ENCODE results near the gene ATM. TPM values are rescaled to one million over a fixed set of nuclear protein-coding genes. Genes with fewer than 3 reads are reported as not detected.

The ATM gene
- total RNA-seq, 1 donor from 2014 or later, result 51.2 TPM

- H3K27ac ChIP-seq (ENCODE audit: low read depth, low read length), result no peak overlapping the region
- Mint-ChIP-seq H3K27me3 (ENCODE audit: low read depth, unreplicated experiment) (no peaks in the 10 kb centered on the region), H3K9me3 (ENCODE audit: unreplicated experiment) (no peaks in the 10 kb centered on the region), H3K4me1 (ENCODE audit: low read depth, unreplicated experiment) (peaks cover 6% of the 10 kb centered on the region), H3K36me3 (ENCODE audit: low read depth, unreplicated experiment) (peaks cover 6% of the 10 kb centered on the region), H3K27ac (ENCODE audit: unreplicated experiment) (no peak overlapping the region), H3K4me3 (ENCODE audit: unreplicated experiment) (no peak overlapping the region)
- H3K9ac ChIP-seq (ENCODE audit: low read length), result no peak overlapping the region
- no peaks in the 10 kb centered on the region for H3K9me3 ChIP-seq (ENCODE audit: insufficient read depth, low read depth, low read length)
- peaks cover 3% of the 10 kb centered on the region for H3K4me1 ChIP-seq (ENCODE audit: insufficient read depth, low read length)
- peaks cover 11% of the 10 kb centered on the region for H3K36me3 ChIP-seq (ENCODE audit: insufficient read depth, low read length)
- no peaks in the 10 kb centered on the region for H4K20me1 ChIP-seq (ENCODE audit: insufficient read depth, low read length)
- H3K4me3 ChIP-seq (ENCODE audit: insufficient read depth, low read depth, low read length), result no peak overlapping the region
- TF ChIP-seq CTCF (IDR thresholded peaks at IDR 0.05; ENCODE audit: insufficient read depth, low read depth, low read length) (no peak), EZH2 (IDR thresholded peaks at IDR 0.05; ENCODE audit: insufficient read depth, low read length) (no peak)
- H3K27me3 ChIP-seq (ENCODE audit: insufficient read depth, low read length), result no peaks in the 10 kb centered on the region
- no peaks in the 10 kb centered on the region for H3K79me2 ChIP-seq (ENCODE audit: insufficient read depth, low read length)
- FAIRE-seq (no peak), DNase-seq (ENCODE audit: low read depth) (no peak)
- no peak overlapping the region for H2AFZ ChIP-seq (ENCODE audit: low read depth, low read length)
- no peak overlapping the region for H3K4me2 ChIP-seq (ENCODE audit: low read length)
Measured at GRCh38 chr11:108322666-108323065, 99.8 kb downstream of the ATM start.

GRCh38 chr11:108324587-108324986 is 101.7 kb downstream of the ATM start:
- peak; percentile 55 for FAIRE-seq
- H4K20me1 ChIP-seq (ENCODE audit: insufficient read depth, low read length), result no peaks in the 10 kb centered on the region
- TF ChIP-seq CTCF (IDR thresholded peaks at IDR 0.05; ENCODE audit: insufficient read depth, low read depth, low read length) (no peak), EZH2 (IDR thresholded peaks at IDR 0.05; ENCODE audit: insufficient read depth, low read length) (no peak)
- no peaks in the 10 kb centered on the region for H3K27me3 ChIP-seq (ENCODE audit: insufficient read depth, low read length)
- peaks cover 13% of the 10 kb centered on the region for H3K36me3 ChIP-seq (ENCODE audit: insufficient read depth, low read length)
- H3K79me2 ChIP-seq (ENCODE audit: insufficient read depth, low read length), result no peaks in the 10 kb centered on the region
- H3K4me2 ChIP-seq (ENCODE audit: low read length), result no peak overlapping the region
- Mint-ChIP-seq H3K27ac (ENCODE audit: unreplicated experiment) (no peak overlapping the region), H3K9me3 (ENCODE audit: unreplicated experiment) (no peaks in the 10 kb centered on the region), H3K4me1 (ENCODE audit: low read depth, unreplicated experiment) (peaks cover 6% of the 10 kb centered on the region), H3K36me3 (ENCODE audit: low read depth, unreplicated experiment) (peaks cover 6% of the 10 kb centered on the region), H3K4me3 (ENCODE audit: unreplicated experiment) (no peak overlapping the region), H3K27me3 (ENCODE audit: low read depth, unreplicated experiment) (no peaks in the 10 kb centered on the region)
- no peak overlapping the region for H2AFZ ChIP-seq (ENCODE audit: low read depth, low read length)
- no peak overlapping the region for H3K27ac ChIP-seq (ENCODE audit: low read depth, low read length)
- peak; percentile 14 for DNase-seq (ENCODE audit: low read depth)
- no peak overlapping the region for H3K9ac ChIP-seq (ENCODE audit: low read length)
- H3K4me3 ChIP-seq (ENCODE audit: insufficient read depth, low read depth, low read length), result no peak overlapping the region
- H3K9me3 ChIP-seq (ENCODE audit: insufficient read depth, low read depth, low read length), result no peaks in the 10 kb centered on the region
- H3K4me1 ChIP-seq (ENCODE audit: insufficient read depth, low read length), result no peaks in the 10 kb centered on the region

GRCh38 chr11:108333403-108333899 is 110.6 kb downstream of the ATM start:
- Mint-ChIP-seq H3K27ac (ENCODE audit: unreplicated experiment) (no peak overlapping the region), H3K27me3 (ENCODE audit: low read depth, unreplicated experiment) (no peaks in the 10 kb centered on the region), H3K4me3 (ENCODE audit: unreplicated experiment) (no peak overlapping the region), H3K9me3 (ENCODE audit: unreplicated experiment) (no peaks in the 10 kb centered on the region), H3K4me1 (ENCODE audit: low read depth, unreplicated experiment) (no peaks in the 10 kb centered on the region), H3K36me3 (ENCODE audit: low read depth, unreplicated experiment) (peaks cover 1% of the 10 kb centered on the region)
- Histone ChIP-seq H3K36me3 (ENCODE audit: insufficient read depth, low read length) (peaks cover 39% of the 10 kb centered on the region), H3K27me3 (ENCODE audit: insufficient read depth, low read length) (no peaks in the 10 kb centered on the region), H3K4me3 (ENCODE audit: insufficient read depth, low read depth, low read length) (no peak overlapping the region), H3K9me3 (ENCODE audit: insufficient read depth, low read depth, low read length) (no peaks in the 10 kb centered on the region), H3K9ac (ENCODE audit: low read length) (no peak overlapping the region), H2AFZ (ENCODE audit: low read depth, low read length) (no peak overlapping the region), H3K79me2 (ENCODE audit: insufficient read depth, low read length) (no peaks in the 10 kb centered on the region), H3K4me1 (ENCODE audit: insufficient read depth, low read length) (no peaks in the 10 kb centered on the region), H4K20me1 (ENCODE audit: insufficient read depth, low read length) (no peaks in the 10 kb centered on the region), H3K27ac (ENCODE audit: low read depth, low read length) (no peak overlapping the region), H3K4me2 (ENCODE audit: low read length) (no peak overlapping the region)
- DNase-seq (ENCODE audit: low read depth) (no peak), FAIRE-seq (no peak)
- TF ChIP-seq EZH2 (IDR thresholded peaks at IDR 0.05; ENCODE audit: insufficient read depth, low read length) (no peak), CTCF (IDR thresholded peaks at IDR 0.05; ENCODE audit: insufficient read depth, low read depth, low read length) (no peak)
